IMR-90 (cell line): Measurements from ENCODE around the gene ITIH2.

Experiments
- CEBPB ChIP-seq: IDR thresholded peaks from 2 replicates; pipeline ENCODE4 v1.6.1; 2012; ENCODE audit warnings: low read depth, low read length, improper control_type of control experiment
- CHD1 ChIP-seq: IDR thresholded peaks from 2 replicates; pipeline ENCODE4 v1.6.1; 2012; ENCODE audit warnings: low read depth, low read length, improper control_type of control experiment
- CTCF ChIP-seq: conservative IDR thresholded peaks from 2 replicates; pipeline ENCODE4 v1.5.1; 2012; ENCODE audit warnings: mild to moderate bottlenecking, low read depth, low read length, improper control_type of control experiment
- ELK1 ChIP-seq: fragments of 150-350 bp; IDR thresholded peaks from 2 replicates; pipeline ENCODE4 v1.6.1; 2016; ENCODE audit warnings: low read depth, mild to moderate bottlenecking, low read length, moderate library complexity, borderline replicate concordance
- MAFK ChIP-seq: IDR thresholded peaks from 2 replicates; pipeline ENCODE4 v1.6.1; 2012; ENCODE audit warnings: low read depth, low read length, improper control_type of control experiment
- POLR2A ChIP-seq: IDR thresholded peaks from 2 replicates; pipeline ENCODE4 v1.6.1; 2012; ENCODE audit warnings: mild to moderate bottlenecking, low read depth, low read length
- RAD21 ChIP-seq: IDR thresholded peaks from 2 replicates; pipeline ENCODE4 v1.6.1; 2012; ENCODE audit warnings: low read length, improper control_type of control experiment
- RCOR1 ChIP-seq: IDR thresholded peaks from 2 replicates; pipeline ENCODE4 v1.6.1; 2012; ENCODE audit warnings: mild to moderate bottlenecking, low read length, improper control_type of control experiment; ENCODE audit not compliant: insufficient replicate concordance
- SMC3 ChIP-seq: fragments of 150-350 bp; IDR thresholded peaks from 2 replicates; pipeline ENCODE4 v1.6.1; 2016; ENCODE audit warnings: low read depth, mild to moderate bottlenecking, antibody characterized with exemption, low read length, moderate library complexity

DNA sequence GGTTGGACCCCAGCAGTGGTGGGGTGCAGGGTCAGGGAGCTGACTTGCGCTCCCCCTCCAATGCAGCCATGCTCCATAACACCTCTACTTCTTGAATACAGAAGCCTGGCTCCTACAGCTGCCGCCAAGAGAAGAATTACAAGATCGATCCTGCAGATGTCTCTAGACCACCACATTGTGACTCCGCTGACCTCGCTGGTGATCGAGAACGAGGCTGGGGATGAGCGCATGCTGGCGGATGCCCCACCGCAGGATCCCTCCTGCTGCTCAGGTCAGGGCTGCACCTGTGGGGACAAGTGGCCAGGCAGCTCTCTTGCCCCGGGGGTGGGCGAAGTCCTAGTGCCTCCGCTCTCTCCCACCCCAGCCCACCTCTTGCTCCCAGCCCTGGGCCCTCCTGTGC is 31.7 kb downstream of the ITIH2 start:
- TF ChIP-seq CTCF (no peak), RAD21 (no peak), POLR2A (no peak), SMC3 (no peak), CHD1 (no peak), RCOR1 (no peak), MAFK (no peak), ELK1 (no peak), CEBPB (no peak)
